DOHH2 (cell line): ENCODE measurements around the gene FOXN1.

Experiments
- CTCF ChIP-seq: fragments of 200-600 bp; sonication (generic); IDR thresholded peaks from one replicate; pipeline ENCODE4 v1.5.1; 2014; ENCODE audit warnings: antibody characterized with exemption, mild to moderate bottlenecking, low read depth, low read length; ENCODE audit not compliant: poor library complexity, severe bottlenecking
- EZH2phosphoT487 ChIP-seq: fragments of 200-600 bp; sonication (generic); IDR thresholded peaks from 2 replicates; pipeline ENCODE4 v1.6.1; 2017; ENCODE audit warnings: borderline replicate concordance, mild to moderate bottlenecking, antibody characterized with exemption, low read length, moderate library complexity, mixed read lengths

- TF ChIP-seq CTCF (no peak), EZH2phosphoT487 (no peak)
Measured at GRCh38 chr17:28544402-28545140, 38.4 kb downstream of the FOXN1 start.
